Kidney (tissue), 14 donors: ENCODE data around the gene SLFNL1. TPM values are rescaled to one million over a fixed set of nuclear protein-coding genes. Genes with fewer than 3 reads are reported as not detected.

Source experiments
- DNase-seq, 5 donors: peaks; one replicate each; pipeline ENCODE4 v3.0.0-alpha.2; 2013 to 2020
- FAIRE-seq: peaks from 2 replicates; lab custom pipeline; 2012; peaks lifted over from hg19 to GRCh38; lab: Jason Lieb, UNC
- H3K27ac ChIP-seq, 2 donors: one replicate each; pipeline ENCODE4 v1.7.0; 2013; ENCODE audit warnings: low read depth in 2 of 2, low read length in 2 of 2, inconsistent platforms in 1 of 2
- H3K27me3 ChIP-seq: one replicate; pipeline ENCODE4 v1.7.1; 2013; ENCODE audit warnings: low read length, inconsistent platforms; ENCODE audit not compliant: control insufficient read depth, insufficient read depth
- H3K36me3 ChIP-seq, 3 donors: one replicate each; pipeline versions ENCODE4 v1.7.0 to v1.7.1; 2013; ENCODE audit warnings: low read length in 3 of 3, control low read depth in 1 of 3, inconsistent platforms in 1 of 3; ENCODE audit not compliant: insufficient read depth in 3 of 3, control insufficient read depth in 2 of 3
- H3K4me1 ChIP-seq, 3 donors: one replicate each; pipeline versions ENCODE4 v1.7.0 to v1.7.1; 2013; ENCODE audit warnings: low read length in 3 of 3, inconsistent platforms in 1 of 3, low read depth in 1 of 3; ENCODE audit not compliant: control insufficient read depth in 2 of 3, insufficient read depth in 2 of 3
- H3K4me3 ChIP-seq, 3 donors: one replicate each; pipeline versions ENCODE4 v1.7.0 to v1.8.1; 2013; ENCODE audit warnings: low read length in 3 of 3, control low read depth in 1 of 3, inconsistent platforms in 1 of 3
- H3K9ac ChIP-seq, 3 donors: one replicate each; pipeline versions ENCODE4 v1.7.0 to v1.7.1; 2013; ENCODE audit warnings: low read length in 3 of 3, control low read depth in 1 of 3, inconsistent platforms in 1 of 3
- H3K9me3 ChIP-seq, 3 donors: one replicate each; pipeline versions ENCODE4 v1.7.0 to v1.7.1; 2013; ENCODE audit warnings: low read length in 3 of 3, control low read depth in 1 of 3, inconsistent platforms in 1 of 3; ENCODE audit not compliant: control insufficient read depth in 2 of 3, insufficient read depth in 1 of 3
- CTCF ChIP-seq: IDR thresholded peaks from 3 replicates; pipeline ENCODE4 v1.5.1; 2012; ENCODE audit warnings: mild to moderate bottlenecking, moderate library complexity, borderline replicate concordance; ENCODE audit not compliant: insufficient read depth; ENCODE audit errors: extremely low read depth
- intact Hi-C: fragments of 100-400 bp; cut with DNase I; formaldehyde crosslinking; loops from one replicate; pipeline ENCODE4 v1.11.1; 2022
- polyA plus RNA-seq: library from polyadenylated mRNA; stranded (reverse); fragments of 350-450 nt; fragmentation: Illumina TruSeq; extraction: RNeasy Lipid Tissue Mini Kit (QIAGEN cat#74804); gene quantifications from one replicate; pipeline ENCODE4 v1.2.3, GENCODE V29; 2014; ENCODE audit warnings: low read depth, low replicate concordance; ENCODE audit not compliant: insufficient read depth
- total RNA-seq: library from RNA; stranded (reverse); fragmentation: NEBNext Ultra II Directional; extraction: Animal tissue kit (Norgen Biotek cat#: 25700); gene quantifications from one replicate; pipeline ENCODE4 v1.2.1, GENCODE V29; 2021
- donor health status: control.
- donor health status: control.
- donor health status: control.
- donor health status: control.
- donor health status: control.
- donor health status: DM: yes; HTN: yes; CAD: no.
- donor health status: Normal renal cell carcinoma (clear cell type).

Gene SLFNL1
- total and polyA plus RNA-seq, 2 donors from 2014 or later, result 0.32 to 0.50 TPM

GRCh38 chr1:40978886-40979240 is 42.7 kb downstream of the SLFNL1 start:
- H3K27ac ChIP-seq, result peak overlapping the region; percentile 90 to 92
- no peaks in the 10 kb centered on the region for H3K9me3 ChIP-seq
- H3K4me1 ChIP-seq, result peaks cover 0 to 12% (median 9%) of the 10 kb centered on the region in 3 donors
- H3K36me3 ChIP-seq, result peaks cover 0 to 3% (median 0%) of the 10 kb centered on the region in 3 donors
- TF ChIP-seq CTCF, result no peak
- peak overlapping the region; percentile 86 to 90 (median 87) for H3K4me3 ChIP-seq
- no peaks in the 10 kb centered on the region for H3K27me3 ChIP-seq
- peak overlapping the region; percentile 82 to 84 (median 83) for H3K9ac ChIP-seq
- intact Hi-C loops, result no loop called here
- FAIRE-seq (no peak), DNase-seq (peak in 1 of 5 donors; percentile 73)

GRCh38 chr1:40977716-40978115 is 43.8 kb downstream of the SLFNL1 start:
- TF ChIP-seq CTCF, result no peak
- no peaks in the 10 kb centered on the region for H3K36me3 ChIP-seq
- intact Hi-C loops, result no loop called here
- no peak overlapping the region for H3K9ac ChIP-seq
- no peak overlapping the region for H3K27ac ChIP-seq
- peaks cover 0 to 12% (median 9%) of the 10 kb centered on the region in 3 donors for H3K4me1 ChIP-seq
- DNase-seq, result no peak
- FAIRE-seq, result no peak
- H3K4me3 ChIP-seq, result no peak overlapping the region
- no peaks in the 10 kb centered on the region for H3K9me3 ChIP-seq
- no peaks in the 10 kb centered on the region for H3K27me3 ChIP-seq

- H3K36me3 ChIP-seq, result no peaks in the 10 kb centered on the region
- no peaks in the 10 kb centered on the region for H3K9me3 ChIP-seq
- no peaks in the 10 kb centered on the region for H3K27me3 ChIP-seq
- TF ChIP-seq CTCF, result no peak
- H3K4me3 ChIP-seq, result no peak overlapping the region
- intact Hi-C loops, result no loop called here
- FAIRE-seq (no peak), DNase-seq (no peak)
- H3K9ac ChIP-seq, result no peak overlapping the region
- H3K27ac ChIP-seq, result no peak overlapping the region
- H3K4me1 ChIP-seq, result peaks cover 0 to 12% (median 9%) of the 10 kb centered on the region in 3 donors
Observed at GRCh38 chr1:40976952-40977690, 44.4 kb downstream of the SLFNL1 start.
